CD4-positive, alpha-beta T cell treated with Interleukin-4 for 4 hours (primary cell): Measurements from ENCODE around the gene MDN1.
"Not testable (repeated sequence)": the region's sequence is repeated elsewhere in the genome, so short reads cannot be mapped to it uniquely, and the experiment has no call there.

Source experiments
- DNase-seq: peaks from one replicate; pipeline ENCODE4 v3.0.0-alpha.2; 2020

MDN1 gene

GRCh38 chr6:89644864-89645263 is 174.7 kb downstream of the MDN1 start:
- no peak for DNase-seq

- no peak for DNase-seq
Measured at GRCh38 chr6:89643406-89643805, 176.2 kb downstream of the MDN1 start.

DNA sequence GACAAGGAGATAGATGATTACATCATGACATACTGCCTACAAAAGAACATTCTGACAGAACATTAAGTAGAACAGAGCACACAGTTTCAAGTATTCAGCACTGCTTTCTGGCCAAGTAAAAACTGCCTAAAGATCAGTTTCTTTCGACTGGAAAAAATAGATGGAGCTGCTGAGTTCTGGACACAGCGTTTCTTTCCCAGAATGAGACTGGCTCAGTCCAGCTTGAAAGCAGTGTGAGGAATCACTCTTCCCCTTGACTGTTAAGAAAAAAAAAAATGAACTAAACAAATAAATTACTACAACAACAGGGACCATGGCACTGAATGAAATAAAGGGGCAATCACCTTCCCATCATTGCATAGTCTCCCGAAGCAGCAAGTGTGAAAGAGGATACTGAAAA is 176.6 kb downstream of the MDN1 start:
- DNase-seq, result no peak

DNA sequence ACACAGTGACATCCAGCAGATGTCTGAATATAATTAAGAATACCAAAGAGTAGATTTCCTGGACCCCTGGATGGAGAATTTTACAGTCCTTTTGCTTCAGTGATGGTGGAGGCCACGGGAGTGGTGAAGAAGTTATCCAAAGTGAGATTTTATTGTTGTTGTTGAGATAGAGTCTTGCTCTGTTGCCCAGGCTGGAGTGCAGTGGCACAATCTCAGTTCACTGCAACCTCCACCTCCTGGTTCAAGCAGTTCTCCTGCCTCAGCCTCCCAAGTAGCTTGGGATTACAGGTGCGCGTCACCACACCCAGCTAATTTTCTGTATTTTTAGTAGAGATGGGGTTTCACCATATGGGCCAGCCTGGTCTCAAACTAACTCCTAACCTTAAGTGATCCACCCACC is 178.0 kb downstream of the MDN1 start:
- DNase-seq, result not testable (repeated sequence)

GRCh38 chr6:89640804-89641203 is 178.8 kb downstream of the MDN1 start:
- DNase-seq, result no peak

DNA sequence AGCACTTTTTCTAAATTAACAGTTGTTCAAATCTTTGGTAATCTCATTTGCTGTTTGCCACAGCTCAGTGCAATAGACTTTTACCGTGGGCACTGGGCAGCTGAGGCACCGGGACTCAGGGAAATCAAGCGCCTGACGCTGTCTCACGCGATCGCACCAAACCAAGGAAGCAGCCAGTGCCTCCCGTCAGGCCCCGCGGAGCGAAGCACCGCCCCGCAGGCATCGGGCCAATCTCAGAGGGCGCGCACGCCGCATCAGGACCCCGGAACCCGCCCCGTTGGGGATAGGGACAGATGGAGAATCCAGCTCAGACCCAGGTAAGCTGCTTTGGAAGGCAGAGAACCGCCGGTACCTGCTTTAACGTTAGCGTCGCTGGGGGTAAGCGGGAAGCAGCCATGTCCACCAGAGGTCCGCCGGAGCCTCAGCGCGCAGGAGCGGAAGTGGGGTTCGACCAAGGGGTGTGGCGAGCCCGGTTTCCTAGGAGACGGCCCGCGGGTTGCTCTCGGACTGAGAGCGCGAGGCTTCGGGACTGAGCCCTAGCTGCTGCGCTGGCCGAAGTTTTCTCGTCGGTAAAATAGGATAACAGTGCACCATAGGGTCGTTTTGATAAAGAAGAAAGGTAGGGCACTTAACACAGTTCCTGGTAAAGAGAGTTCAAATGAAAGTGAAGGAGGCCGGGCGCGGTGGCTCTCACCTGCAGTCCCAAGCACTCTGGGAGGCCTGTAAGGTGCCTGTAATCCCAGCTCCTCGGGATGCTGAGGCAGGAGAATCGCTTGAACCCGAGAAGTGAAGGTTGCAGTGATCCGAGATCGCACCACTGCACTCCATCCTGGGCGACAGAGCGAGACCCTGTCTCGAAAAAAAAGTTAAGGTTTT is 181.0 kb downstream of the MDN1 start, which contains the start of gene LYRM2:
LYRM2 (minus strand) TSS at position 428 of the 876 bp plus-strand sequence; CDS start at position 397, 31 bp downstream.
- DNase-seq, result peak; percentile 85

- no peak for DNase-seq
Measured at GRCh38 chr6:89637960-89638319, 181.7 kb downstream of the MDN1 start.

- DNase-seq, result not testable (repeated sequence)
Measured at GRCh38 chr6:89636412-89636811, 183.2 kb downstream of the MDN1 start.

DNA sequence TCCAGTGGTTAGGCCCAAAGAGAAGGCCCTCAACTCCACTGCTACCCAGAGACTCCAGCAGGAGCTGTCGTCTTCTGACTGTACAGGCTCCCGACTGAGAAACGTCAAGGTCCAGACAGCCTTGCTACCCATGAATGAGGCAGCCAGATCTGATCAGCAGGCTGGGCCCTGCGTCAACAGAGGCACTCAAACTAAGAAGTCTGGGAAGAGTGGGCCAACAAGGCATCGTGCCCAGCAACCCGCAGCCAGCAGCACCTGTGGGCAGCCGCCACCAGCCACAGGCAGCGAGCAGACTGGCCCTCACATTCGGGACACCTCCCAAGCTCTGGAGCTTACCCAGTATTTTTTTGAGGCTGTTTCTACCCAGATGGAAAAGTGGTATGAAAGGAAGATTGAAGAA is 189.1 kb downstream of the MDN1 start:
- DNase-seq, result no peak

DNA sequence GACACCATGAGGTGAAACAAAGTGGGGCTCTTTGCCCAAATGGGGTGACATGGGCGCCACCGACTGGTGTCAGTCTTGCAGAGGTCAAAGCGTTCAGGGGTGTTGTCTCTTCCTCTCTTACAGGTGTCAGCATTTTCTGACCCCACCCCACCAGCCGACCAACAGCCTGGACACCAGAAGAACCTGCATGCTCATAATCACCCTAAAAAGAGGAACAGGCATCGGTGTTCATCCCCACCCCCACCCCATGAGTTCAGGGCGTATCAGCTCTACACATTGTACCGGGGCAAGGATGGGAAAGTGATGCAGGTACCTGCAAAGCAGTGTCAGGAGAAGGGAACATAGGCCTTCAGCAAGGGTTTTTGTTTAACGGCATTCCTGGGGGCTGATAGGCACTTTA is 195.8 kb downstream of the MDN1 start:
- DNase-seq, result no peak

GRCh38 chr6:89619567-89619966 is 200.0 kb downstream of the MDN1 start:
- no peak for DNase-seq

DNA sequence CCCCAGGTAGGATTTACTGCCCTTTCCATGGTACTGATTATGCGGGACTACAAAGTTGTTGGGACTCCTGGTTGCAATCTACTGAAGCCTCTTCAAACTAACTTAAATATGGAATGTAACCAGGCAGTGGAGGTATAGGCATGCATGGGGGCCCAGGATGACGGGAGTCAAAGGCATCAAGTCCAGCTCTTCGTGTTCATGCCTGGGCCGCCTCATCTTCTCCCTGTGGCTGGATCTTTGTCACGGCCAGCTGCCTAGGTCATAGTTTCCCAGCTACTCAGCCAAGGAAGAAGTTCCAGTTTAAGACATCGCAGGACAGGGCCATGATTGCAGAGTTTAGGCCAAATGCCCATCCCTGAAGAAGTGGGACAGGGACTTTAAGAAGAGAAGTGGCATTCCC is 201.6 kb downstream of the MDN1 start:
- DNase-seq, result no peak

GRCh38 chr6:89616531-89616930 is 203.1 kb downstream of the MDN1 start:
- DNase-seq, result no peak

- no peak for DNase-seq
Measured at GRCh38 chr6:89615882-89616281, 203.7 kb downstream of the MDN1 start.

DNA sequence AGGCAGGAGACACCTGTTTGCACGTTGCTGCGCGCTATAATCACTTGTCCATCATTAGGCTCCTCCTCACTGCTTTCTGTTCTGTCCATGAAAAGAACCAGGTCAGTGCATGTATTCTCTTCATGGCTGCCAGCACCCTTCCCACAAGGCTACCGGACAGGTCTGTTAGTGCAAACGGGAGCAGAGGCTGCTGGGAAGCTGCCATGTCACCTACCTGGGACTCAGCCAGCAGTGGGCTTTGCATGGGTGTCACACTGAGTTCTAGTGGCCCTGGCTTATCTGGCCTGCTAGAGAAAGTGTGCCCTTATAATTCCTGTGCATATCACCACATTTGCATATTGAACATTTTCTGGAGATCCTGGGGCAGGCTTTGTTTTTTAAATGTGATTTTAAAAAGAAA is 205.8 kb downstream of the MDN1 start:
- no peak for DNase-seq

DNA sequence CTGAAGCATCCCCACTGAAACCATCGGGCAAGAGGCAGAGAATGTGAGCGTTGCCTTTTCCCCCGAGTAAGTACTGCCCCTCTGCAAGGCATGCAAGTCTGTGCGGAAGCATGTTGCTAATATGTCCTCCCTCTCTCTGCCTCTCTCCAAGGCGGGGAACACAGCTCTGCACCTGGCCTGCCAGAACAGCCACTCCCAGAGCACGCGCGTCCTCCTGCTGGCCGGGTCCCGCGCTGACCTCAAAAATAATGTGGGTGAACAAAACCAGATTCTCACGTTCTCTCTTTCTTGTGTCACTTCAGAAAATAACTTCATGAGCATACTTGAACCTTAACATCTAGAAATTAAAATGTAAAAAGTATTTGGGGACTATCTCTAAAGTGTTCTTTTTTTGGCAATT is 207.5 kb downstream of the MDN1 start:
- DNase-seq, result no peak

GRCh38 chr6:89611666-89612065 is 207.9 kb downstream of the MDN1 start:
- no peak for DNase-seq

GRCh38 chr6:89610149-89610642 is 209.4 kb downstream of the MDN1 start:
- DNase-seq, result peak; percentile 71

DNA sequence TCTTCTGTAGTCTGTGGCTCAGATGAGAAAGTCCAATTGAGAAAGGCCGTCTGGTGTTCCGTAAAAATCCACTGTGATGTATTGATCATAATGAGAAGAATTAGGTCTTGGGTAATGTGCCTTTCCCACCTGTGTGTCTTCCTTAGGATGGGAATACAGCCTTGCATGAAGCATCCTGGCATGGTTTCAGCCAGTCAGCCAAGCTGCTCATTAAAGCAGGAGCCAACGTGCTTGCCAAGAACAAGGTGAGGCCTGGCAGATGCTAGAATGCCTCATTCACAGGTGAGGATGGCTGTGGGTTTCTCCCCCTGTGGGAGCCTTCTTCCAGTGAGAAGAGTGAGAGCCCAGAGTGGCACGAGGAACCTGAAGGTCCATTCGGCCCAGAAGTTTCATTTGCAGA is 213.7 kb downstream of the MDN1 start:
- DNase-seq, result no peak

GRCh38 chr6:89604653-89605052 is 214.9 kb downstream of the MDN1 start:
- no peak for DNase-seq

GRCh38 chr6:89602166-89602565 is 217.4 kb downstream of the MDN1 start:
- no peak for DNase-seq

GRCh38 chr6:89599727-89600126 is 219.9 kb downstream of the MDN1 start:
- no peak for DNase-seq

DNA sequence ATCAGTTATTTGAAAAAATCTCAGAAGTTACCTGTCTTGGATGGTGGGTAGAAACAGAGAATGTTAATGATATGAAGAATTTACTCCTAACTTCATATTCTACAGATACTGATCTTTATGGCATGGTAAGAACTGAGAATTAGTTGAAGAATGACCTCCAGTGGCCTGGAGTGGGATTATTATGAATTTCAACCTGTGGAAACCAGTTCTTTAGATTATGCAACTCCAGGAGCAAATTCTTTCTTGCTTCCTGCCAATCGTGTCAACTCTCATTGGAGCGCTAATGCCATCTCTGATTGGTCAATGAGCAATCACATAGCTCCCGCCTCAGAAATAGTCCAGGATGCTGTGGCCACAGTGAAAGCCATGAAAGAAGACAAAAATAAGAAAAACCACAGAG is 221.6 kb downstream of the MDN1 start:
- DNase-seq, result no peak

- no peak for DNase-seq
Measured at GRCh38 chr6:89597372-89597771, 222.2 kb downstream of the MDN1 start.

- DNase-seq, result no peak
Measured at GRCh38 chr6:89596484-89596883, 223.1 kb downstream of the MDN1 start.
